Measurements from ENCODE around the gene ENPP7.
"Not testable (repeated sequence)": the region's sequence is repeated elsewhere in the genome, so short reads cannot be mapped to it uniquely, and the experiment has no call there.

ENPP7 gene

DNA sequence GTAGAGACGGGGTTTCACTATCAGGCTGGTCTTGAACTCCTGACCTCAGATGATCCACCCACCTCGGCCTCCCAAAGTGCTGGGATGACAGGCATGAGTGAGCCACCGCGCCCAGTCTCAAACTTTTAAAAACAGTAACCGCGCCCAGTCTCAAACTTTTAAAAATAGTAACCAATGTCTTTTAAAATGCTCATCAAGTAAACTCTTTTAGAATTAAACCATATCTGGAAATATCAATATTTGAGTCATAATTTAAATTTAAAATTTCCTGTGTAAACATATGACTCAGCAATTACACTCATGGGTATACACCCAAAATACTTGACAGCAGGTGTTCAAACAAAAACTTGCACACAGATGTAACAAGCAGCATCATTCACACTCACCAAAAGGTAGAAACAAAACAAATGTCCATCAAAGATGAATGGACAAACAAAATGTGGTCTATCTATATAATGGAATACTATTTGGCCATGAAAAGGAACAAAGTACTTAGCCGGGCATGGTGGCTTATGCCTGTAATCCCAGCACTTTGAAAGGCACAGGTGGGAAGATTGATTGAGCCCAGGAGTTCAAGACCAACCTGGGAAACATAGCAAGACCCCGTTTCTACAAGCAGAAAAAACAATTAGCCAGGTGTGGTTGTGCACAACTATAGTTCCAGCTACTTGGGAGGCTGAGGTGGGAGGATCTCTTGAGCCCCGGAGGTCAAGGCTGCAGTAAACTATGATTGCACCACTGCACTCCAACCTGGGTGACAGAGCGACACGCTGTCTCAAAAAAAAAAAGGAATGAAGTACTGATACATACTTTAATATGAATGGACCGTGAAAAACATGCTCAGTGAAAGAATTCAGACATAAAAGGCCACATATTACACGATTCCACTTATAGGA is 20.2 kb downstream of the ENPP7 start:
- no peak for DNase-seq

DNA sequence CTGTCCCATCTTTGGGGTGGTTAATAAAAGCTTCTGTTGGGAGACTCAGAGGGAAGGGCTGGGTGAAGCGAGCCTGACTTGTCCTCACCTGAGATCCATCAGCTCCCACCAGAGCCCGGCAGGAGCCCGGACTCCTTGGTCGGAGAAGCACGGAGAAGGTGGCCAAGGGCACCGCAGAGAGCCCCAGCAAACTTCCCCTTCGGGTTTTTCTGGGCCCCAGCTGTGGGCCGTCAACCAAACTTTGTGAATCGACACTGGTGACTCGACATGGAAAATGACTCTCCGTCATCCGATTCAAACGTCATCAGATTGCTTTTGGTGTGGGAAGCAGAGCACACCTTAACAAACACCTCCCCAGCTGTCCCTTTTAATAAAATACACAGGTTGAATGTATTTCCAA is 21.4 kb downstream of the ENPP7 start:
- no peak for DNase-seq

GRCh38 chr17:79754370-79754769 is 23.6 kb downstream of the ENPP7 start:
- DNase-seq = no peak

- not testable (repeated sequence) for DNase-seq
Measured at GRCh38 chr17:79754903-79755302, 24.2 kb downstream of the ENPP7 start.

DNA sequence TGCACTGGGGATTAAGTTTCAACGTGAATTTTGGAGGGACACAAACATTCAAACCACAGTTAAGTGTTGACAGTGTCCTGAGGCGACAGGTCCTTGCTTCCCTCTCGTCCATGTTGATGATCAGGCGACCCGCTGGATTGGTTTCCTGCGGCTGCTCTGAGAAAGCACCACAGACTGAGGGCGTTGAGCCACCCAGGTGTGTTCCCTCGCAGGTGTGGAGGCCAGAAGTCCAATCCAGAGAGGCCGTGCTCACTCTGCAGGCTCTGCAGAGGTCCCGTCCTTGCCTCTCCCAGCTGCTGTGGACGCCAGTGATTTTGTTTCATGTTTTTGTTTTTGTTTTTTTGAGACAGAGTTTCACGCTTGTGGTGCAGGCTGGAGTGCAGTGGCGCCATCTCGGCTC is 24.8 kb downstream of the ENPP7 start:
- DNase-seq = no peak

- no peak for DNase-seq
Measured at GRCh38 chr17:79757140-79757745, 26.5 kb downstream of the ENPP7 start.

GRCh38 chr17:79758271-79758670 is 27.5 kb downstream of the ENPP7 start:
- DNase-seq = no peak

DNA sequence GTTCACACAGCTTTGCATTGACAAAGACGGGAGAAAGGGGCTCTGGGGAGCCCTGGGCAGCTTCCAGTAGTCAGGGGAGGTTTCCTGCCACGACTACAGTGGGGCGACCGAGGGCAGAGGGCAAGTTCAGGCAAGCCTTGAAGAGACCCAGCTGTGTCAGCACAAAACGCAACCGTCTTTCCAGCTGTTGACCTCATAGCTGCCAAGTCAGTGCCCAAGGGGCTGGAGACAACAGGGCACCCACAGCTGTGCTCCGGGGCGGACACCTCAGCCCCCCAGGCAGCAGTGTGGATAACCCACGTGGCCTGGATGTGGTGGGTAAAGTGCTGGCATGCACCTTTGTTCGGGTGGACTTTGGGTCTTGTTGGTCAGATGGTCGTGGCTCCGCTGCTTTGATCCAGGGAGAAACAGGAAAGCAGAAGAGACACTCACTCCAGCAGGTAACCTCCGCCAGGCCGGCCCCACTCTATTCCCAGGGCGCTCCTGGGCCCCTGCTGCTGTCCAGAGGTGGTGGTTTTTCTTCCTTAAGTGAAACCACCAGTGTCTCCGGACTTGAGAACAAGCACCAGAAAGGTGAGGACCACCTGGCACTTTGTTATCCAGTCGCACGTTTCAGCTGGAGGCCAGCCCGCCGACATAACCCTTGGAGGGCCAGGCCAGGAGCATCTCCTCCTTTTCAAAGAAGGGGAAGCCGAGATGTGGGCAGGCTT is 29.6 kb downstream of the ENPP7 start:
- no peak for DNase-seq

DNA sequence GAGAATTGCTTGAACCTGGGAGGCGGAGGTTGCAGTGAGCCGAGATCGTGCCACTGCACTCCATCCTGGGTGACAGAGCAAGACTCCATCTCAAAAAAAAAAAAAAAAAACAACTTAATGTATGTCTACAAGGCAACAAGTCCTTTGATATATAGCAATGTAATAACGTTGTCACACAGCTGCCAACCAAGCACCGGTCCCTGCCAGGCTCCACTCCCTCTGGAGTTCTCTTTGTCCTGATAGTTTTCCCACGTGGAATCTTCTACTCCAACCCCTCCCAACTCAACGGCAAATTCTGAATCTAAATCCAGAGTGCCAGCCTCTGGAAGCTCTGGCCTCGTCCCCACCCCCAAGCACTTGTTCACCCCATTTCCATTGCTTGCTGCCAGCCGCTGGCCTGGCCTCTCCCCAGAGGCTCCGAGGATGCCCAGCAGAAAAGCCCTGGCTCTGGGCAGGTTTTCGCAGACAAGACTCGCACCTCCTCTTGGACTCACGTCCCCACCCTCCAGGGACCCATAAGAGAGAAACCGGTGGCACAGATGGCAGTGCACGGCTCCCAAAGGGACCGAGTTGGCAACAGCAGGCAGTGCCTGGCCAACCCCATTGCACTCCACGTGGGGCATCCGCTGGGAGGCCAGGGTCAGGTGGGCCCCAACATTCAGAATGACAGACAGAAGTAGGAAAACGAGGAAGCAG is 31.3 kb downstream of the ENPP7 start:
- DNase-seq = no peak

- no peak for DNase-seq
Measured at GRCh38 chr17:79765708-79766107, 35.0 kb downstream of the ENPP7 start.

DNA sequence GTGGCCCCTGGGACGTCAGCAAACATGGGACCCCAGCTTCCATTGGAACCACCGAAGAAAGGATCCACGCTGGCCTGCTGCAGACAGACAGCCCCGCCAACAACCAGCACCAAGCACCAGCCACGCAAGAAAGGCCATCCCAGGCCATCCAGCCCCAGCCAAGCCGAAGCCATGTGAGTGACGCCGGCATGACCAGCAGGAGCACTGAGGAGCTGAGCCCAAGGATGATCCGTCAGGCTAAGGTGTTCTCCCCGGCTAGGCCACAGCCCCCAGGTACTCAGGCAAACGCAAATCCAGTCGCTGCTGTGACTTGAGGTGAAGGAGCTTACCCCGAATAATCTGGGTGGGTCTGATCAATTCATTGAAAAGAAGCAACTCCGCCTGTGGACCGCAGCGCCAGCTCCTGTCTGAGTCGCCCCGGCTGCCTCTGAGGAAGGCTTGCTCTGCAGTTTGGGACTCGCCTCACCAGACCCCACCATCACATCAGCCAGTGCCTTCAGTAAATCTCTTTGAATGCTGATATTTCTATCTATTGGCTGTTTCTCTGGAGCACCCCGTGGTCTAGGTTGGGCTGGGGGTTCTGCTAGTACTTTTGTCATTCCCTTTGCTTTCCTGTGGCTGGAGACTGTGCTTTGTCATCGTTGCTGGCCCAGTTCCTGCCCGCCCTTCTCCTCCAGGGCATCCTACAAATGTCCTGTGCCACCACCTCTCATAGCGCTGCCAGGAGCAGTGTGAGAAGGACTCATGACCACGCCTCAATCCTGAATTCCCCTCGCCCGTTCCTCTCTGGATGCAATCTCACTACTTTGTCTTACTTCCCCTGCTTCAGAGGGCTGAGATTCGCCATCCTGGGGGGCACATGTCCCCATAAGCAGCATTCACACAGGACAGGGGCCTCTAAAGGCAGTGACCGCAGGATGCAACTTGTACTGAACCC is 39.1 kb downstream of the ENPP7 start:
- no peak for DNase-seq

GRCh38 chr17:79771276-79771675 is 40.5 kb downstream of the ENPP7 start:
- DNase-seq = no peak

DNA sequence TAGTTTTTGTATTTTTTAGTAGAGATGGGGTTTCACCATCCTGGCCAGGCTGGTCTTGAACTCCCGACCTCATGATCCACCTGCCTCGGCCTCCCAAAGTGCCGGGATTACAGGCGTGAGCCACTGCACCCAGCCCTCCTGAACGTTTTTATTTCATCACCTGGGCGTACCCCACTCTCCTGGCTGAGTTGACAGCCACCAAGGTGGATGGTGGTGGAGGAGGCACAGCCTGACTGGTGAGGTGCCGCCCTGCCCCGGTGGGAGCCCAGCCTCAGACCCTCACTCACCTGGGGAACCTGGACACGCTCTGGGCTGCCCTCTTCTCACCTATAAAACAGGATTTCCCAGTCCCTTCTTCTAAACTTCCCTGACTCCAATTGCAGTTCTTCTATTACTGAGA is 42.0 kb downstream of the ENPP7 start:
- not testable (repeated sequence) for DNase-seq

DNA sequence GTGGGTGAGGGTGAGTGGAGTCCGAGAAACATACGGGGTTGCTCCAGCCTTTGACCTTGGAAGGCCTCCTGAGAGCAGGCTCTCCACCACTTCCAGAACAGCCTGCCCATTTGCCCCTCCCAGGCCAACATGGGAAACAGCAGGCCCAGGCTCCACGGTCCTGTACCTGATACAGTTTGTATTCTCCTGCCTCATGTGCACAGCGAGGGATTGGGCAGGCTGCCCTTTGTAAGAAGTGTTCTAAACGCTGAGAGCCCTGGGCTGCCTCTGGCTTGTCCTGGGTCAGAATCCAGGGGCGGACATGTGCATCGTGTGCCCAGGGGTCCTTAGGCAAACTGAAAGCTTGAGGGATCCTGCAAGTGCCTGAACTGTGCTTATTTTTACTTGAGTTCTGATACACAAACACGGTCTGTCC is 43.8 kb downstream of the ENPP7 start:
- no peak for DNase-seq

DNA sequence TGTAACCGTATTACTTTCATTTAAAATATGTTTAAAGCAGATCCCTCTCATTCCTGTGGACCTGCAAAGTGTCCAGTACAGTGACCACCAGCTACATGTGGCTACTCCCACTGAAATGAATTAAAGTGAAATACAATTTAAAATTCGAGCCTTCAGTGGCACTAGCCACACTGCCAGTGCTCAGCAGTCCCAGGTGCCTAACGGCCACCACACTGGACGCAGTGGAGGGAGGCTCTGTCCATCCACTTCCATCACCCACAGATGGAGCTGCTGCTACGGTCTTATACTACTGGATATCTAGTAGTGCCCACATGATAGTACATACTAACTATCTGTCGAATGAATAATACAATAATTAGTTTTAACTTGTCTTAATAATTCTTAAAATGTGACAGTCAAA is 44.9 kb downstream of the ENPP7 start:
- no peak for DNase-seq

- no peak for DNase-seq
Measured at GRCh38 chr17:79776376-79777119, 45.8 kb downstream of the ENPP7 start.

DNA sequence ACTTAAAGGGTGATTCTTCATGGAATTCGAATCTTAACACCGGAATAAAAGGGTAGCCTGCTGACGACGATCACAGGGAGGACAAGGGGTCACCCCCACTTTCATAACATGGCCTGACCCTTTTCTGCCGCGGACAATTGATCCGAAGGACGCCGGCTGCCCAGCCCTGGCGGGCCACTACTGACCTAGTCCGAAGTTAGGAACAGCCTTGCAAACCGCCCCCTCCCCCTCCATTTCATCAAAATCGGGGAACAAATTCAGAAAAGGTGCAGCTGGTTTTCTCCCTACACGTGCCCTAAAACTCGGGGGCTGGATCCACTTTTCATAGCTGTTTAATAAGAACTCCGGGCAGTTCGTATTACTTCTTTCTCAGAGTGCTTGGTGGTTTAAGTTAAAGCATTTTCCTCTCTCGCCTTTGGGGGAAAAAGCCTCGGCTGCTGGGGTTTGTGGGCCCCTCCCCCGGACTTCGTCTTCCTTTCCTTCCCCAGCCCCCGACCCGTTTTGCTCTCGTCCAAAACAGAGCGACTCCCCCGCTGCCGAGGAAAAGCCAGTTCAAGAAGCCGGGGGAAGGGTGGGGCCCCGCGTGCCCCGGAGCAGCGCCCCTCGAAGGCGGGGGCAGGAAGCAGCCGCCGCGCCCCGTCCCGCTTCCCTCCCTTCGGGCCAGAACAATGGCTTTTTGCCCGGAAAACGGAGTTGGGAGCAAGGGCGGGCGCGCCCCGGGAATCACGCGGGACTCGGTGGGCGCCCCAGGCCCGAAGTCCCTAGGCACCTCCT is 46.6 kb downstream of the ENPP7 start:
- DNase-seq = no peak

DNA sequence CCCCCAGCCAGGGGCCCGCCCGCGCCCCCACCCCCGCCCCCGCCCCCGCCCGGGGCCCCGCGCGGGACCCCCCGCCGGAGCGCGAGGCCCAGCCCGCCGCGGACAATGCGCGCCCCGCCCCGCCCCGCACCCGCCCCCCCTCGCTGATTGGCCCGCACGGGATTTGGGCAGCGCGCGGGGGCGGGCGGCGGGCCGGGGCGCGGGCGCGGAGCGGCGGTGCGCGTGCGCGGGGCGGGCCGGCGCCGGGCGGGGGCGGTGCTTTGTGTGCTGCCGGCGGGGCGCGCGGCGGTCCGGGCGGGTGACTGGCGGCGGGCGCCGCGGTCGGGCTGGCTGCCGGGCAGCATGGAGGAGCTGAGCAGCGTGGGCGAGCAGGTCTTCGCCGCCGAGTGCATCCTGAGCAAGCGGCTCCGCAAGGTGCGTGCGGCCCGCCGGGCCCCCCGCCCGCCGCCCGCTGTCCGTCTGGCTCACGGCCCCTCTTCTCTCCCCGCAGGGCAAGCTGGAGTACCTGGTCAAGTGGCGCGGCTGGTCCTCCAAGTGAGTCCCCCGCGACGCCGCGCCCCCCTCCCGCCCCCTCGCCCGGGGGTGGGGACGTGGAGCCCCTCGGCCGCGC is 47.3 kb downstream of the ENPP7 start, which contains the start of gene CBX2:
Gene CBX2 (plus strand): TSS at position 255 of the 610 bp plus-strand sequence. CDS start 88 bp downstream, at position 343.
- DNase-seq = no peak

DNA sequence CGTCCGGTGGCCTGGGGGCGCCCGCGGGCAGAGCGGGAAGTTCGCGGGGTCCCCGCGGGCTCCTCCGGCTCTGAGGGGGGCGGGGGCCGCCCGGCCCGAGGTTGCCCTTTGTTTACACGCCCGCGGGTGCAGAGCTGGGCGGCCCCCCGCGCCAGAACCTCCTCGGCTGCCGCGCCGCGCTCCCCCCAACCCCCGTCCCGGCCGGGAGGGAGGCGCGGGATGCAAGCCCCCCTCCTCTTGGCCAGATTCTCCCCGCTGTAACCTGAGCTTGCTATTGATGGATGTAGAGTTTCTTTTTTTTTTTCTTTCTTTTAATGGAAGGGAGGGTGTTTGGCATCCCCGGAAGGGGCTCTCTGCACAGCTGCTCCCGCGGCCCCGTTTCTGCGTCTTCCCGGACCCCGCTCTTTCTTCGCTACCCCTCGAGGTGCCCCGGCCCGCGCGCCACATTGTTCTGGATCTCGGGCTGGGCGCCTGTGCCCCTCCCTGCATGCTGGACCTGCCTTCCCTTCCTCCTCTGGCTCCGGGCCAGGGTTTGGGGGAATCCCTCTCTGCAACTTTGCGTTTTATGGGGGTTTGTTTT is 47.9 kb downstream of the ENPP7 start:
- DNase-seq = no peak

Data from cortex of kidney (tissue), 1 donor.